HG03025 (cell line): ENCODE results near the gene BRAP.
"Not testable (repeated sequence)": the region's sequence is repeated elsewhere in the genome, so short reads cannot be mapped to it uniquely, and the experiment has no call there.

ENCODE experiments used
- ATAC-seq: cut with Tn5 transposase; IDR thresholded peaks from one replicate; pipeline ENCODE4 v1.9.1; 2021; ENCODE audit warnings: mild to moderate bottlenecking, moderate library complexity; ENCODE audit not compliant: unreplicated experiment, low FRiP score

Gene BRAP

DNA sequence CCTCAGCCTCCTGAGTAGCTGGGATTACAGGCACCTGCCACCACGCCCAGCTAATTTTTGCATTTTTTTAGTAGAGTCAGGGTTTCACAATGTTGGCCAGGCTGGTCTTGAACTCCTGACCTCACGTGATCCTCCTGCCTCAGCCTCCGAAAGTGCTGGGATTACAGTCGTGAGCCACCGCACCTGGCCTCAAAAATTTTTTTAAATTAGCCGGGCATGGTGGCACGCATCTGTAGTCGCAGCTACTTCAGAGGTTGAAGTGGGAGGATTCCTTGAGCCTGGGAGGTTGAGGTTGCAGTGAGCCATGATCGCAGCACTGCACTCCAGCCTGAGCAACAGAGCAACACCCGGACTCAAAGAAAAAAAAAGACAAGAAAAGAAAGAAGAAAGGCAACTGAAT lies 67.9 kb downstream of the BRAP start:
- not testable (repeated sequence) for ATAC-seq

DNA sequence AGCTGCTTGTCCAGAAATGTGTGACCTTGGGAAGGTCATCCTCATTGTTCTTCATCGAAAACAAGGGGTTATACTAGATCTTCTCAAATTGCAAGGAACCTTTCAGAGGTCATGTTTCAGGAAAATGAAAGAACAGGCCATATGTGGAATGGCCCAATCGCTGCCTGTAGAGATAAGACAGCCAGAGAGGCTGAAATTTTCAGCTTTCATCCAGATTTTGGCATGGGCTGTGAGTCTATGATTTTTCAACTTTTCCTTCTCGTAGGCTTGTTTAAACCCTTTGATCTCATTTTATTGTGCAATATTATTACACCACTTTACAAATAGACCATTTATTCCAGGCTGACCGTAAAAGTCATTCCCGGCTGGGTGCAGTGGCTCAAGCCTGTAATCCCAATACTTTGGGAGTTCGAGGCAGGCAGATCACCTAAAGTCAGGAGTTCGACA lies 69.6 kb downstream of the BRAP start:
- no peak for ATAC-seq

DNA sequence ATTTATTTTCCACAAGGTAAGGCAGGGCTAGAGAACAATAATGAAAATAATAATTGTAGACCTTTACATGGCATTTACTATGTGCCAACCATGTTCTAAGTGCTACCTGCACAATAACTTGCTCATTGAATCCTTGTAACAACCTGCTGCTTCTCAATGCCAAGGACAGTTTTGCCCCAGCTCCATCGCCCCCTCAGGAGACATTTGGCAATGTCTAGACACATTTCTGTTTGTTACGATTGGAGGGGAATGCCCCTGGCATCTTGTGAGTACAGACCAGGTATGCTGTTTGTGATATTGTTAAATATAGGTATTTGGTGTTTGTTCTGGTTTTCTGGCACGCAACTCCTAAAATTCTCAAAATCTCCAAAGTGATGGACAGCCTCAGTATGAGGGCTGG lies 78.5 kb downstream of the BRAP start:
- ATAC-seq, result no peak

DNA sequence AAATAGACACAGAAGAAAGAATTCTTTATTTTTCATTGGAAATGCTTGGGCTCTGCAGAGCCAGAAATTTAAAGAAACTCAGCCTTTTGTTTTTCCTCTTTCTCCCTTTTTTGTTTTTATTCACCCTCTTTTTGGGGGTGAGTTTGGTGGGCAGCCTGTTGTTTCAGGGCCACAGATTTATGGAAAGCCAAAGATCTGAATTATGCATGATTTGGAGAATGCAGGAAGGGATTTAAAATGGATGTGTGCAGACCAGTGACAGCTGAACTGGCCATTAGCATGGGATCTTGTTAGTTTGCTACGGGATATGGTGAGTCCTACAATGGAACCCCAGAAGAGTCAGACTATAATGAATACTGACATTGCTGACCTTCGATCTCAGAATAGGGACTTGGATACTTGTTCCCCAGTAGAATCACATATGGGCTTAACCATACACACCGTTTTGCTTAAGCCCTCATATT lies 79.0 kb downstream of the BRAP start:
- no peak for ATAC-seq

DNA sequence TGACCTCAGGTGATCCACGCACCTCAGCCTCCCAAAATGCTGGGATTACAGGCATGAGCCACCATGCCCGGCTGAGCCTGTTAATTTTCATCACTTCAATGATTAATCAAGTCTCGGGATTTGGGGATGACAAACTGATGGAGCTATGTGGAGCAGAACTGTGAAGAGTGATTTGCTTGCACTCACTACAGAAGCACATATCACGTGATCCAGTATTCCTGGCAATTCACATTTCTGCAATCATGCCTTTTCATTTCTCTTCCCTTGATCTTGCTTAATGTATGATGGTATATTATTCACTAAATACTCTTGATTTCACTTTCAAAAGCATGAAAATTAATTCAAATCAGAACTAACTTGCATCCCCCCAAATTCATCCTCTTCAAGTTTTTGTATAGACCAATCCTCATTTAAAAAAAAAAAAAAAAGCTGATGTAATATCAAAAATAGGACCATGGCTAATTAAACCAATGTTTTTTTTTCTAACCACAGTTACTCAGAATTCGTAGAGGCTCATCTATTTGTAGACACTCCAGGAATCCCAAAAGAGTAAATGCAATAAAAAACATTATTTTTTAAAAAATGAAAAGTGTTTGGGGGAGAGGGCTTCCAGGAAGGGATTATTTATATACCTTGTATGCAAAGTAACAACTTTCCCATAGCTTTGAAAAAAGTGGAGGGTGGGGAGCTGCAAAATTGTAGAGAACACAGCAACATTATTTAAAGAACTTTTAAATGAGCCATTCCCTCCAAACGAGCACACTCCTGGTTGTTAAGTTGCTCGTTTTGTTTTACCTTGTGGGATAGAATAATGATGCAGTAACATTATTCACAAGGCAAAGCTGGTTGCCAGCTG lies 79.6 kb downstream of the BRAP start:
- no peak for ATAC-seq

DNA sequence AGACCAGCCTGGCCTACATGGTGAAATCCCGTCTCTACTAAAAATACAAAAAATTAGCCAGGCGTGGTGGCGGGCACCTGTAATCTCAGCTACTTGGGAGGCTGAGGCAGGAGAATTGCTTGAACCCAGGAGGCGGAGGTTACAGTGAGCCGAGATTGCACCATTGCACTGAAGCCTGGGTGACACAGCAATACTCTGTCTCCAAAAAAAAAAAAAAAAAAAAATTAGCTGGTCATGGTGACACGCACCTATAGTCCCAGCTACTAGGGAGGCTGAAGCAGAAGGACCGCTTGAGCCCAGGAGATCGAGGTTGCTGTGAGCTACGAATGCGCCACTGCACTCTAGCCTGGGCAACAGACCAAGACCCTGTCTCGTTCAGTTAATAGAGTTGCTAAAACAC lies 82.9 kb downstream of the BRAP start:
- ATAC-seq, result not testable (repeated sequence)

DNA sequence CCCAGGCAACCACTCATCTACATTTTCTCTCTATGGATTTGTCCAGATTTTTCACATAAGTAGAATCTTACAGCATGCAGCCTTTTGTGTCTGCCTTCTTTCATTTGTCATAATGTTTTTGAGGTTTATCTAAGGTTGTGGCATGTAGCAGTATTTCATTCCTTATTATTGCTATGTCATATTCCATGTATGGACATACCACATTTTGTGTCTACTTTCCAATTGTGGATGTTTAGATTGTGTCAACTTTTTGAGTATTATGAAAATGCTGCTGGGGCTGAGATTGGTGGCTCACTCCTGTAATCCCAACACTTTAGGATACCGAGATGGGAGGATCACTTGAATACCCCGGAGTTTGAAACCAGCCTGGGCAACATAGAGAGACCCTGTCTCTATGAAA lies 83.4 kb downstream of the BRAP start:
- no peak for ATAC-seq

DNA sequence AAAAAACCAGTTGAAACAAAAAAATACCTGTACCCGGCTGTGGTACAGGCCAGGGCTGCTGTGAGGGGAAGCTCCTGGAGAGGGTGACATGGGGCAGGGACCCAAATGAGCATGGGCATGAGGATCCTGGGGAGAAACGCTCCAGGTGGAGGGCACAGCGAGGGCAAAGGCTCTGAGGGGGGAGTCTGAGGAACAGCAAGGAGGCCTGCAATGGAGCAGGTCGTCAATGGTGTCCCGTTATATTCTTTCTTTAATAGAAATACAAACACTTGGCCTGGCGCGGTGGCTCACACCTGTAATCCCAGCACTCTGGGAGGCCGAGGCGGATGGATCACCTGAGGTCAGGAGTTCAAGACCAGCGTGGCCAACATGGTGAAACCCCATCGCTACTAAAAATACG lies 84.8 kb downstream of the BRAP start:
- not testable (repeated sequence) for ATAC-seq

DNA sequence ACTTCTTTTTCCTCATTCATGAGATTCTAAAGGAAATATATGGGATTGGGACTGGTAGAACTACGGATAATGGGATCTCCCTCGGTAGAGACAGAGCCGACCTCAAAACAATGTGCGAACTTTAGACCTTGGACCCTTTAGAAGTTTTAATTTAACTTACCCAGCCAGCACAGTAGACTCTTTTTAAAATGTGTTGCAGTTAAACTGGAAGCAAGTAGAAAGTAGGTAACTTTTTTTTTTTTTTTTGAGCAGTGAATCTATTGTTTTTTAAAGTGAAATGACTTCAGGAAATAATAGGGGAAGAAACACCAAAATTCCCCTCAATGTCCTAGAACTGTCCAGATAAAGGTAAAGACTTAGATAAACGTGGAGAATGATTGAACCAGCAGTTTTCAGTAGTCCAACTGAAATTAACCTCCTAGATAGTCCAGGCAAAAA lies 85.5 kb downstream of the BRAP start:
- ATAC-seq, result no peak

DNA sequence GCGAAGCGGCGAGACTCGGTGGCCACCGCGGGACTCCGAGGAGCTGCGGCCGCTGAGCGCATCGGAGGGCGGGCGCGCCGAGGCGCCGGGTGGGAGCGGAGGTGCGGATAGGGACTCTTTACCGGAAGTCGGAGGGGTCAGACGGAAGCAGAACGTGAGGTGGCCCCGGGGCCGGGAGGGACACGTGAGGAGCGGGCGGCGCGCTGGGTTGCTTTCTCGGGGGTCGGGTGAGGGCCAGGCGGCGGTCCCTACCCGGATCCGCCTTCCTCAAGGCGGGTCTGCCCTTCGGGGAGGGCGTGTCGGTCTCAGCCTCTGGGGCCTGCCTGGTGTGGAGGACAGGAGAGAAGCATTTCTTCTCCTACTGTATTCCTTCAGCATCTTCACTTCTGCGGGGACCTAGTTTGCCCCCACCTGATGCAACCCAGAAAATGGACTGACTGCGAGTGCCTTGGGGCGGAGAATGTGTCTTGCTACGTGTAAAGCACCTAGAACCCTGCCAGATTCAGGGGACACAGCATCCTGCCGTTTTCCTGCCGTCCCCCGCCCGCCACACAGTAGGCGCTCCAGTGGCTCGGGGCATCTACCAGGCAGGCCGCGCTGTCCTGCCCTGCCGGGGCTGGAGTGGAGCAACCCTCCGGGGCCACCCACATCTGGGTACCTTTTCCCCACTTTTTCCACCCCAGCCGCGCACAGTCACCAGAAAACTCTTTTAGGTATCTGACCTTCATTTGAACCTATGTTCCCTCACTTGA lies 86.1 kb downstream of the BRAP start:
- ATAC-seq, result peak; percentile 73

DNA sequence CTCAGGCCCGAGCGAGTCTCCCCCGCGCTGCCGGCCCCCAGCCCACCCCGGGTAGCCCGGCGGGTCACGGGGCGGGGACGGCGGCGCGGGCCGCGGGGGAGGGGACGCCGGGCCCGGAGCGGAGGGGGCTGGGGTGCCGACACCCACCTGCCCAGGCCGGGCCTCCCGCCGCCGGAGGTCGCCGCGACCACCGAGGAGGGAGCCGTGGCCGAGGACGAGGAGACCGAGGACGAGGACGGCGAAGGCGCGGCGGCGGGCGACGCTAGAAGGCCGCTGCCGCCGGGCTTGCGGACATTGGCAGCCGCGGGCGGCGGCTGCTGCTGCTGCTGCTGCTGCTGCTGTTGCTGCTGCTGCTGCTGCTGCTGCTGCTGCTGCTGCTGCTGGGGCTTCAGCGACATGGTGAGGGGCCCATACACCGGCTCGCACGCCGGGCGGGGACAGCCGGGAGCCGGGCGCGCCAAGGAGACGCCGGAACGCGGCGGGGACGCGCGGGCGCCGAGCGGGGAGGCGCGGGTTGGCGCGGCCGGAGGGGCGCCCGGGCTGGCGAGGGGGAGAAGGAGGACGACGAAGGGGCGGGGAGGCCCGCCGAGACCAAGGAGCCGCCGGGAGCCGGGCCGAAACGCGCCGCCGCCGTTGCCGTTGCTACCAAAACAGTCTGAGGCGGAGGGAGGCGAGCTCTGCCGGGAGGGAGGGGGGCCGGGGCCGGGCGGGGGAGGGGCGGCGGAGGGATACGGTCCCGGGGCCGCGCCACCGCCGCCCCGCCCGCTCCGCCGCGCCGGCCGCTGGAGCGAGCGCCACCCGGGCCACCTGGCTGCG lies 86.9 kb downstream of the BRAP start, which contains the start of gene ATXN2:
ATXN2 (minus strand) TSS at position 679 of the 816 bp plus-strand sequence; CDS start at position 398, 281 bp downstream.
- ATAC-seq, result peak; percentile 41

DNA sequence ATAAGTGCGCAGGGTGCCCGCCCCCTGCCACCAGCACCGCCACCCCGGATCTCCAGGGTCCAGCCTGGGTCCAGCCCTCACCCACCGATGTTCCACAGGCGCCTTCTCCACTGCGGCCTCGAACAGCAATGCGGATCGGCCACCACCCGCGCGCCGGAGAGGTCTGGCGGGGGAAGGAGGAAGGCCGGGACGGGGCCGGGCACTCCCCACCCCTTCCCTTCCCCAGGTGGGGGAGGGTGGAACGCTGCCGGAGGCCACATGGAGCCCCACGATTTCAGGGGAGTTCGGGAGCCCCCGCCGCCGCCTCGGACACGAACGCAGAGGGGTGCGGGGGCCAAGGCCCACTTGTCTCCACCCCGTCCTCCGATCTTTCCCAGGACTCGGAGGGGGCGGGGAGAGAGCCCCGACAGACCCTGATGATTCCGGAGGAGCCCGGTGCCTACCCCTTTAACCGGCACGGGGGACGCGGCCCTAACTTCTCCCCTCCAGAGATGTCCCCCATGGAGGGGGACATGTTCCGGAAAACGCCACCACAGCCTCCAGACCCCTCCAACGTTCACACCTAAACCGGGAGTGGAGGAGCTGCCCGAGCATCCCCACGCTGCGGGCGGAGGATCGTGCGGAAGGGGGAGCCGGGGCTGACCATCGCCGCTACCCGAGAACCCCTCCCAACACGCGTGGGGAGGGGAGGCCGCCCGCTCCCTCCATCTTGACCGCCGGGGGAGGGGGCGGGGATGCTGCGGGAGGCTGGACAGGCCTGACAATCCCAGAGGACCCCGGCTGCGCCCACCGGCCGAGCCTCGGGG lies 87.7 kb downstream of the BRAP start:
- no peak for ATAC-seq

DNA sequence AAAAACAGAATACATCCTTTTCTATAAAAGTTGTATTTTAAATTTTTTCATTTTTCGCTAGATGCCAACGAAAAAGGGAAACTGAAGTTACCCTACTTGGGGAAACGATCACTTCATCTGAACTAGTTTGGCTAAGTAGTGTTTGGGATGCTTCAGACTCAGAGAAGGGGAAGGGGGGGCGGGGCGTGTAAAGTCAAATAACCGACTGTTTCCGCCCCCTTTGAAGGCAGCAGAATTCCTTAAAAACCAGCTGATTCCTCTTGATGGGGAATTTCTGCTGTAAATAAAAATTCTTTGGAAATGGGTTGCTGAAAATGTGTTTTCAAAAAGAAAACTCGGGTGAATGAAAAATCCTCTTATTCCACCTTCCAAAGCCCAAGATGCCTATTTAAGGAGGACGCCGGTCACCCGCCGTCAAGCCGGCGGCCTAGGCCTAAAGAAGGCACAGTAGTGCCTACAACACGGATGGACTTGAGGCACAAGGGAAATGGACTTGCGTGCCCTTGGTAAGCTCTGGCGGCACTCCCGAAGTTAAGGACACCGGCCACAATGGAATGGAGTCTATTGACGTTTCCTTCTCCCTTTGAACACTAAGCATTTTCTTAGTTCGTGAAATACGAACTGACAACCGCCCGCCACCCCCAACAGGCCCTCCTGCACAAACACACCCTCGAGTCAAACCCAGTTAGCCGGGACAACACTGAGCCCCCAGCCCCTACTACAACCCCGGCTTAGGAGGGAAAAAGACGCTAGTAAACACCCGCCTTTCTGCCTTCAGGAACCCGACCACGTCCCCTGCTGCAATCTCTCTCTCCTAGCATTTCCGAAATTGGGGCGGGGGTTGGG lies 88.5 kb downstream of the BRAP start:
- no peak for ATAC-seq

DNA sequence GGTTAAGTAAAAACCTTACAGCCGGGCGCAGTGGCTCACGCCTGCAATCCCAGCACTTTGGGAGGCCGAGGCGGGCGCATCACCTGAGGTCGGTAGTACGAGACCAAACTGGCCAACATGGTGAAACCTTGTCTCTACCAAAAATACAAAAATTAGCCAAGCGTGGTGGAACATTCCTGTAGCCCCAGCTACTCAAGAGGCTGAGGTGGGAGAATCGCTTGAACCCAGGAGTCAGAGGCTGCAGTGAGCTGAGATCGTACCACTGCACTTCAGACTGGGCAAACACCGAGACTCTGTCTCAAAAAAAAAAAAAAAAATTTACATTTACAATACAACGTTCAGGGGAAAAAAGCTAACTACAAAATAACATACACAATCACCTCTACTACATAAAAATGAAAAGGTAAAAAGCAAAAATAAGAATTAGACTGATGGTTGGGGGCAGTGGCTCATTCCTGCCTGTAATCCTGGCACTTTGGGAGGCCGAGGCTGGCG lies 90.4 kb downstream of the BRAP start:
- ATAC-seq, result not testable (repeated sequence)
